ENCODE data around the gene LY6G6F.
A peak's percentile ranks its signal among the peaks of the same experiment; 100 is the strongest.

Gene LY6G6F

DNA sequence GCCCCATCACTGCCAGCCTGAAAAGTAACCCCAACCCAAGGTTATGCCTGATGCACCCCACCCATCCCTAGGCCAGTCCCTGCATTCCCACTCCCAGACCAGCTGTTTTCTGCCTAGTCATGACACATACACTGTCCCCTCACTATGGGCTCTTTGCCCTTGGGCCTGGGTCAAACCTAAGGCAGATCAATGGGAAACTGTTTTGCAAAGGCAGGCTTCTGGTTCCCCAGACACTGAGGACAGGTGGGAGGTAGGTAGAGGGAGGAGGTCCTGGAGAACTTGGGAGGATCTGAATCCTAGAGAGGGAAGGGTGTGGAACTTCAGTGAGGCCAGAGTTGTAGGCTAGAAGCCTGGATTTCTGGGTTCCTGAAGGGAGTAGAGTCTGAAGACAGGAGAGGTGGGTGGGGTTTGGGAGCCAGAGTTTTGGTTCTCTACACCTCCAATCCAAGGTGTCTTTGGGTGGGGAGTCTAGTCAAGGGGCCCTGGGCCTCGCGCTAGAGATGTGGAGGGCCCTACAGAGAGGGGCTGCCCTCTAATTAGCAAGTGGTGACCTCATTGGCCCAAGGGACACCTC lies 27.7 kb downstream of the LY6G6F start:
- H3K4me3 ChIP-seq (ENCODE audit: low read length) = peak overlapping the region; percentile 84
- no peaks in the 10 kb centered on the region for H4K20me1 ChIP-seq (ENCODE audit: insufficient read depth, low read length)
- no peak for DNase-seq
- peak overlapping the region; percentile 98 for H3K27ac ChIP-seq (ENCODE audit: low read length)
- no peaks in the 10 kb centered on the region for H3K27me3 ChIP-seq (replicated peaks; ENCODE audit: insufficient read depth, low read length)
- peaks cover 36% of the 10 kb centered on the region for H3K4me1 ChIP-seq (ENCODE audit: low read length)
- H3K9me2 ChIP-seq (replicated peaks; ENCODE audit: insufficient read depth, low read length) = no peaks in the 10 kb centered on the region
- H3K9me3 ChIP-seq (replicated peaks; ENCODE audit: insufficient read depth, low read length) = no peaks in the 10 kb centered on the region
- H3K36me3 ChIP-seq (replicated peaks; ENCODE audit: insufficient read depth, low read length) = peaks cover 10% of the 10 kb centered on the region
- peak overlapping the region; percentile 91 for H3K9ac ChIP-seq (ENCODE audit: low read length)
- H2AFZ ChIP-seq (ENCODE audit: low read length) = no peak overlapping the region
- peaks cover 77% of the 10 kb centered on the region for H3F3A ChIP-seq (ENCODE audit: insufficient read depth, low read length)
- peak overlapping the region; percentile 99 for H3K4me2 ChIP-seq (ENCODE audit: low read depth, low read length)
- peaks cover 48% of the 10 kb centered on the region for H3K79me2 ChIP-seq (ENCODE audit: low read length)
- TF ChIP-seq, protein P1, sequence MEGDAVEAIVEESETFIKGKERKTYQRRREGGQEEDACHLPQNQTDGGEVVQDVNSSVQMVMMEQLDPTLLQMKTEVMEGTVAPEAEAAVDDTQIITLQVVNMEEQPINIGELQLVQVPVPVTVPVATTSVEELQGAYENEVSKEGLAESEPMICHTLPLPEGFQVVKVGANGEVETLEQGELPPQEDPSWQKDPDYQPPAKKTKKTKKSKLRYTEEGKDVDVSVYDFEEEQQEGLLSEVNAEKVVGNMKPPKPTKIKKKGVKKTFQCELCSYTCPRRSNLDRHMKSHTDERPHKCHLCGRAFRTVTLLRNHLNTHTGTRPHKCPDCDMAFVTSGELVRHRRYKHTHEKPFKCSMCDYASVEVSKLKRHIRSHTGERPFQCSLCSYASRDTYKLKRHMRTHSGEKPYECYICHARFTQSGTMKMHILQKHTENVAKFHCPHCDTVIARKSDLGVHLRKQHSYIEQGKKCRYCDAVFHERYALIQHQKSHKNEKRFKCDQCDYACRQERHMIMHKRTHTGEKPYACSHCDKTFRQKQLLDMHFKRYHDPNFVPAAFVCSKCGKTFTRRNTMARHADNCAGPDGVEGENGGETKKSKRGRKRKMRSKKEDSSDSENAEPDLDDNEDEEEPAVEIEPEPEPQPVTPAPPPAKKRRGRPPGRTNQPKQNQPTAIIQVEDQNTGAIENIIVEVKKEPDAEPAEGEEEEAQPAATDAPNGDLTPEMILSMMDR (IDR thresholded peaks at IDR 0.05; ENCODE audit: low read length) = no peak
- TF ChIP-seq EZH2 (optimal IDR thresholded peaks at IDR 0.05; ENCODE audit: low read depth, low read length) (no peak), EZH2phosphoT487 (IDR thresholded peaks at IDR 0.05; ENCODE audit: low read length) (no peak)

DNA sequence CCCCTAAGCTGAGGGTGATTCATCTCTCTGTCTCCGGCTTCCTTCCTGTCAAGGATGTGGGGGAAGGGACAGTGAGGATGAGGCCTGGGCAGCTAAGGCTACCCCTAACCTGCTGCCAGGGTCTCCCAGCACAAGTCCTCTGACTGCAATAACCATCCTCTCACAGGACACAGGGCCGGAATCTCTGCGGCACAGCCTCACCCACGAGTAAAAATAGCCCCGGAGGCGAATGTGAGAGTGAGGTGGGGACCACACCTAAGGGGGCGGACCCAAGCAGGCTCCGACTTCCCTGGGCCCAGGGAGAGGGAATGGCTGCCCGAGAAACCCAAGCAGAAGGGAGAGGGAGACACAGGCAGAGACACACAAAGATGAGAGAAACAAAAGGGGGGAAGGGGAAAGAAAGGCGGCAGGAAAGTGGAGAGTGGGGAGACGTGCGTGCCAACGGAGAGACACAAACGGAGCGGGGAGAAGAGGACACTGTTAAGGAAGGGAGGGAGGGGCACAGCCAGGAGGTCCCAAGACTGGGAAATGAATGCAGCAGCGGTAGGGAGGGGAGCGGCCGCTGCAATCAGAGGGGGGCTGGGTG lies 28.2 kb downstream of the LY6G6F start:
- peak overlapping the region; percentile 99 for H3K4me2 ChIP-seq (ENCODE audit: low read depth, low read length)
- DNase-seq = peak; percentile 63
- no peak overlapping the region for H2AFZ ChIP-seq (ENCODE audit: low read length)
- H3K79me2 ChIP-seq (ENCODE audit: low read length) = peaks cover 48% of the 10 kb centered on the region
- no peak for TF ChIP-seq EZH2 (optimal IDR thresholded peaks at IDR 0.05; ENCODE audit: low read depth, low read length)
- no peak for TF ChIP-seq EZH2phosphoT487 (IDR thresholded peaks at IDR 0.05; ENCODE audit: low read length)
- TF ChIP-seq, protein P1 (IDR thresholded peaks at IDR 0.05; ENCODE audit: low read length) = no peak
- H3K36me3 ChIP-seq (replicated peaks; ENCODE audit: insufficient read depth, low read length) = peaks cover 10% of the 10 kb centered on the region
- no peaks in the 10 kb centered on the region for H3K27me3 ChIP-seq (replicated peaks; ENCODE audit: insufficient read depth, low read length)
- H3F3A ChIP-seq (ENCODE audit: insufficient read depth, low read length) = peaks cover 77% of the 10 kb centered on the region
- peaks cover 36% of the 10 kb centered on the region for H3K4me1 ChIP-seq (ENCODE audit: low read length)
- no peaks in the 10 kb centered on the region for H3K9me2 ChIP-seq (replicated peaks; ENCODE audit: insufficient read depth, low read length)
- H3K9ac ChIP-seq (ENCODE audit: low read length) = peak overlapping the region; percentile 91
- H3K9me3 ChIP-seq (replicated peaks; ENCODE audit: insufficient read depth, low read length) = no peaks in the 10 kb centered on the region
- H4K20me1 ChIP-seq (ENCODE audit: insufficient read depth, low read length) = no peaks in the 10 kb centered on the region
- H3K27ac ChIP-seq (ENCODE audit: low read length) = peak overlapping the region; percentile 98
- peak overlapping the region; percentile 84 for H3K4me3 ChIP-seq (ENCODE audit: low read length)

DNA sequence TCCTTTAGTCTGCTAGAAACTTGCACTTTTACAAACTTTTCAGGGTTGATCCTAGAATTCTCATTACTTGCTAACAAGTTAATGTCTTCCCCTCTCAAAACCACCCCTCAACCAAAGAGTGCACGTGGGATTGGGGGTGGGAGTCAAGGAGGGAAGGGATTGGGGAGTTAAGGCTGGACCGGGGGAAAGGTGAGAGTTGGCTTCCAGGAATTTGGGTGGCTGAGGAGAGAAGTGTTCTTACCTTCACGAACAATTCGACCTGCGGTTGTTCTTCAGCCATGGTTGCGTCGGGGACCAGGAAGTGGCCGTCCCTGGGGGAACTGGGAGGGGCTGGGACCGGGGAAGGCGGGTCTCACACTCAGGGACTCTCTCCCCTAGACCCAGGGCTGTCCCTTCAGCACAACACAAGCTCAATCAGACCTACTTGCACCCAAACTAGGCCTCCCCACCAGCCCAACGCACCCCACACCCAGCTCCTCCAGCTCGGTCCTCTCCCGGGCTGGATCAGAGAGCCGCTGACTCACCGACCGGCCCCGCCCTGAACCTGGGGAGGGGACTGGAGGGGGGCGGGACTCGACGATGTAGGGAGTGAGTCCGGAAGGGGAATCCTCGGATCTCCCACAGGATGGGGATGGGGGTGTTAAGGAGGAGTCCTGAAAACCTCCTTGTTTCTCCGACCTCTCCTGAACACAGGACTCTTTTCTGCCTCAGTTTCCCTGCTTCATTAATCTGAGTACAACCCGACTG lies 29.5 kb downstream of the LY6G6F start, which contains the start of gene CLIC1:
Gene CLIC1, minus strand, starts transcription at position 510 of the 747 bp plus-strand sequence. Its CDS starts 230 bp downstream, at position 280.
- Histone ChIP-seq H3K9ac (ENCODE audit: low read length) (peak within 1 kb of the TSS; percentile 91), H3K9me3 (replicated peaks; ENCODE audit: insufficient read depth, low read length) (no peaks in the 10 kb centered on the region), H3K4me1 (ENCODE audit: low read length) (peaks cover 36% of the 10 kb centered on the region), H3K4me3 (ENCODE audit: low read length) (peak within 1 kb of the TSS; percentile 84), H3K9me2 (replicated peaks; ENCODE audit: insufficient read depth, low read length) (no peaks in the 10 kb centered on the region), H3F3A (ENCODE audit: insufficient read depth, low read length) (peaks cover 66% of the 10 kb centered on the region), H3K79me2 (ENCODE audit: low read length) (peaks cover 54% of the 10 kb centered on the region), H3K27me3 (replicated peaks; ENCODE audit: insufficient read depth, low read length) (no peaks in the 10 kb centered on the region), H3K27ac (ENCODE audit: low read length) (peak within 1 kb of the TSS; percentile 98), H4K20me1 (ENCODE audit: insufficient read depth, low read length) (no peaks in the 10 kb centered on the region), H3K4me2 (ENCODE audit: low read depth, low read length) (peak within 1 kb of the TSS; percentile 99), H2AFZ (ENCODE audit: low read length) (peak within 1 kb of the TSS; percentile 9; the same call in 1 of the 2 replicates), H3K36me3 (replicated peaks; ENCODE audit: insufficient read depth, low read length) (peaks cover 10% of the 10 kb centered on the region)
- TF ChIP-seq EZH2phosphoT487 (IDR thresholded peaks at IDR 0.05; ENCODE audit: low read length) = no peak
- TF ChIP-seq, protein P1 (IDR thresholded peaks at IDR 0.05; ENCODE audit: low read length) = no peak
- no peak for TF ChIP-seq EZH2 (optimal IDR thresholded peaks at IDR 0.05; ENCODE audit: low read depth, low read length)
- DNase-seq = peak; percentile 67

All from MM.1S (cell line).